Nucleus accumbens (tissue), 56 donors: ENCODE results near the gene HOXA3.

ENCODE experiments used
- DNase-seq, 56 donors: peaks; one replicate each; lab custom pipeline; 2025; lab: John Stamatoyannopoulos, UW

HOXA3 gene

GRCh38 chr7:27121684-27122076 is 30.7 kb downstream of the HOXA3 start:
- no peak for DNase-seq

- DNase-seq: no peak
Observed at GRCh38 chr7:27119412-27119911, 32.9 kb downstream of the HOXA3 start.

DNA sequence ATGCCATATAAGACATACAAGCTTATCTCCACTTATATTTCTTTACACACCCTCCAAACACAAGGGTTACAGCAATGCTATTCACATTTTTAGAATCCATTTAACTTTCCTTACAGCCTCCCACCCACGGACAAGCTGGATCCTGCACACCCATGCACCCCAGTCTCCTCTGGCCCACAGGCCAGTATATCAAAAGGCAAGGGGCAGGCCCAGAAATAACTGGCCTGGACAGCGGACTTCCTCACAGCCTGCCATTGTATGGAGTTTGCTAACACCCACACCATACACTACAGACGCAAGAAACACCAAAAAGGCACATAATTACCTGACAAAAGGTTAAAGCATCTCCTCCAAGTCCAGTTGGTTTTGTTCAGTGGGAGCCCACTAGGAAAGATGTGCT is 33.8 kb downstream of the HOXA3 start:
- DNase-seq: no peak

DNA sequence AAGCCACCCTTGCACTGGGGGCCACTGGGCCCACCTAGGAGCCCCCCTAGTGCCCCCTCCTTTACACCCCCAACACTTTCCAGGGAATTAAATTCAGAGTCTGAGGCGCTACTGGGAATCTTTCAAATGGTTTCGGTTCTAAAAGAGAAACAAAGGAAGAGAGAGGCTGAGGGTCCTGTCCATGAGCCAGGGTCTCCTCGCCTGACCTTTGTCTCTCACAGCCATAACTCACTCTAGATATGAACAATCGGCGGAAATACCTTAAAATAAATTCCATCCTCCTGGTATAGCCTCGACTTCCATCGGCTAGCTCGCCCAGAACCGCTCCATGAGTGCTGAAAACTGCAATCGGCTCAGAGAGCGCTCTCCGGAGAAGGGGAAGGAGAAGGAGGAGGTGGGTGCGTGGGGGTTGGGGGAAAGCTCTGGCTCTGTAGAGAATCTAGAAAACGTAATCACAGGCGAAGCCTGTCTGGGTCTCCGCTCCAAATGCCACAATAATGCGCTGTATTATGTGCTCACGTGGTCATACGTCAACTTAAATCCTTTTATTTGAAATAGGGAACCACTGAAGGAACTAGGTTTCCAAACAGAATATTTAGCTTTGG is 34.4 kb downstream of the HOXA3 start:
- no peak for DNase-seq

- DNase-seq: no peak
Observed at GRCh38 chr7:27116962-27117886, 35.2 kb downstream of the HOXA3 start.

DNA sequence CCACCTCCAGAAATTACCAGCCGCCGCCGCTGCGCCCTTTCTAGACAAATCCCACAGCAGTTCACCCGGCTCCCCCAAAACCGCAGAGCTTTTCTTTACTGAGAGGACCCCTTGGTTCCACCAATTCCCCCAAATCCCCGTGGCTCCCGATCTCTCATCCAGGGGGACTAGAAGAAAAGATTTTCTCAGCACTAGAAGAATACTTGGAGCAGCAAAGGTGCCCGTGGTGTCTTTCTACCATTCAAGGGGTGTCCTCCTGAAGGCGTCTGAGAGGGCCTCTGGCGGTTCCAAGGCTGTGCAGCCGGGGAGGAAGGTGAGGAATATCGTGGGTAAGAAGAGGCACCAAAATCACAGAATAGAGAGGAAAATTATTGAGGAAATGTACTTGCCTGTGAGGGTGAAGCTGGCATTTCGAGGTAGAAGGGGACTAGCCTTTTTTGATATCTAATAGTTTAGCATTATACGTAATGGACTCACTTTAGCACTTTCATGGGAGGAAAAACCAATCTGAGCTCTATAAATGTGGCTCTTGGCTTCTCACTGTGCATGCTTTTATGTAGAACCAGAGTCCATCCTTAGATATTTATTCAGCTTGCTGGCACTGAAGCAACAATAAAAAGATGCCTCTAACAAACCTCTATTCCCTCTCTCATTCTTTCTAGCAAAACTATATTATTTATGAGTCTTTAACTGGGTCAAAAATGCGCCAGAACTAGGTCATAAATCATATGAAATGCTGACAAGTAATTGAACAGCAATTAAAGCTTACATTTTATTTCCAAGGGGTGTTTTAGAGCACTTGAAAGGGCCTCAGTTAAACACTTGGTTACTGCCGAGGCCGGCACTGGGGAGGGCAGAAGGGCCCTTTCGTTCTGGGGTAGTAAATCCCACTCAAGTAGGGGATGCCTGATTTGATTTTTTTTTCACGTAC is 36.1 kb downstream of the HOXA3 start:
- DNase-seq: no peak

- DNase-seq: no peak
Observed at GRCh38 chr7:27115221-27116026, 37.0 kb downstream of the HOXA3 start.

DNA sequence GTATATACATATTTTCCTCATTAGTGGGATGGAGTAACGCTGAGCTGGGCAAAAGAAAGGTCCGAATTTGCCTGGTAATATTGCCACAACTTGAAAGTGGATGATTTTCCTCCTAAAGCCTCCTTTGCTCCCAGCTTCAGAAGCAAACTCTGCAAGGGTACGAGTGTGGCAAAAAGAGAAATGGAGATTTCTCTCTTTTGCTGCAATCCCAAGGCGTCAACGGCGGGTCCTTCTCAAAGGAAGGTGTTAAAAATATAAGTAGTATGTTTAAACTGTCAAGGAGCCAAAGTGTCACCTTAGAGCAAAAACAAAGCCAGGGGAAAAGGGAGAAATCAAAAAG is 37.5 kb downstream of the HOXA3 start:
- DNase-seq: no peak

DNA sequence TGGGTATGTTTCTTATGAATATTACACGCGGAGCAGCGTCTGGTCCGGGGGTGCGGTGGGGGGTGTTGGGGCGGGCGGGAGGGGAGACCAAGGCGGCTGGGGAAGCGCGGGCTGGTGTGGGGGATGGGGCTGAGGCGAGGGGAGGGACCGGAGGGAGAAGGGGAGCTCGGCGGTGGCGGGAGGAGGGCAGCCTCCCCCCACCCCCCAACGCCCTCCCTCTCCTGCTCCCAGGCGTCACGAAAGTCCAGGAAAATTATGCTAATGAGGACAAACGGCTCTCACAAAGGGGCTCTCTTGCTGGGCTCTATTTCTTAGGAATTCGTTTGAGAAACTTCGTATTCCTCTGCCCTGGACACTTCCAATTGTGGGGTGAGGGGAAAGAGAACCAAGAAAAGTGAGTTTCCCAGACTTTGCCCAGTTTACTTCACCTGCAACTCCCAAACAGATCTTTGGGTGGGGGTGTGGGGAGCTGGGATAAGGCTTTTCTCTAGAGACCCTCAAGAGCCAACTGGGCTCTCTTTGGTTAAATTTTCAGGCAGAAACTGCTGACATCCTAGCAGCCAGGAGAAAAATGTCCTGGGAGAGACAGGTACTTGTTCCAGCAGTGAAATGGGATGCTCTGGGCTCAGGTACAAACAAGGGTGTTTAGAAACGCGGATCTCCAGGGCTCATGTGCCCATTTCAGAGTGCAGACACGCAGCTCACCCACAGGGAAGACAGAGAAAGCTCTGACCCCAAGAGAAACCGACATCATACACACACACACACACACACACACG is 38.2 kb downstream of the HOXA3 start:
- DNase-seq: no peak

- DNase-seq: no peak
Observed at GRCh38 chr7:27112955-27113949, 39.1 kb downstream of the HOXA3 start.

DNA sequence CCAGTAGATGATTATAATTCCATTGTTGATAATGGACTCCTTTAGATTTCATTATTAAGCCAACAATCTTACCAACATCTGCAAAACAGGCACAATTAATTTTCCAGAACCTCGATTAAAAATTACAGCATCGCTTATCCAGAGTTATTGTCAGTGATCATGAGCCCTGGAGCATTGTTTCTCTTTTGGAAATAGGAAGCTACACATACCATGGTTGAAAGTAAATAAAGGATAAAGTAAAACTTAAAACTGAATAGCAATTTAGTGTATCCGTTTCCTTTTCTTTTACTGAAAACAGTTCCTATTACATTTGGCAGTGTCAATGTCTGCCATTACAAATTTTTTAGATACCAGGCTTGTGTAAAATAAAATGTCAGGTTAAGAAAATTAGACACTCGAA is 40.0 kb downstream of the HOXA3 start:
- DNase-seq: no peak

DNA sequence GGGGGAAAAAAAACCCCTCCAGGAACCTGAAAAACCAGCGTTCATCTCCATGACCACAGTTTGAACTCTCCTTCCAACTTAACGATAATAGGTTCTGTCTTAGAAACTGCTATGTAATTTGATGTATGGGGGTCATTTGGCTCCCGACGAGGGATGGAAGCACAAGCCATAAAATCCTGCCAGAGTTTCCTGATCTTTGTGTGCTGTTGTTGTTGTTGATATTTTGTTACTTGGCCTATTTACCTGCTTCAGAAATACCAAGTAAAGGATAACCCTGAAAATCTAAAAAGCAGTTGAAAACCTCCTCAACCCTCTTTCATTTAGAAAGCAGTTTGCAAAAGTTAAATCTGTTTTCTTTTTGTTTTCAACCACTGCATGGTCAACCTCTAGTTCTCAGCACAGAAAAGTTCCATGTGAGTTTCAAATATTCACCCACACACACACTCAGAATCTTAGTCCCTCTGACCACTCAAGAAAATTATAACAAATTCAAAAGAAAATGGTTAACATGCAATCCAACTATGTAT is 40.6 kb downstream of the HOXA3 start:
- DNase-seq: no peak

GRCh38 chr7:27111042-27111750 is 41.2 kb downstream of the HOXA3 start:
- no peak for DNase-seq

DNA sequence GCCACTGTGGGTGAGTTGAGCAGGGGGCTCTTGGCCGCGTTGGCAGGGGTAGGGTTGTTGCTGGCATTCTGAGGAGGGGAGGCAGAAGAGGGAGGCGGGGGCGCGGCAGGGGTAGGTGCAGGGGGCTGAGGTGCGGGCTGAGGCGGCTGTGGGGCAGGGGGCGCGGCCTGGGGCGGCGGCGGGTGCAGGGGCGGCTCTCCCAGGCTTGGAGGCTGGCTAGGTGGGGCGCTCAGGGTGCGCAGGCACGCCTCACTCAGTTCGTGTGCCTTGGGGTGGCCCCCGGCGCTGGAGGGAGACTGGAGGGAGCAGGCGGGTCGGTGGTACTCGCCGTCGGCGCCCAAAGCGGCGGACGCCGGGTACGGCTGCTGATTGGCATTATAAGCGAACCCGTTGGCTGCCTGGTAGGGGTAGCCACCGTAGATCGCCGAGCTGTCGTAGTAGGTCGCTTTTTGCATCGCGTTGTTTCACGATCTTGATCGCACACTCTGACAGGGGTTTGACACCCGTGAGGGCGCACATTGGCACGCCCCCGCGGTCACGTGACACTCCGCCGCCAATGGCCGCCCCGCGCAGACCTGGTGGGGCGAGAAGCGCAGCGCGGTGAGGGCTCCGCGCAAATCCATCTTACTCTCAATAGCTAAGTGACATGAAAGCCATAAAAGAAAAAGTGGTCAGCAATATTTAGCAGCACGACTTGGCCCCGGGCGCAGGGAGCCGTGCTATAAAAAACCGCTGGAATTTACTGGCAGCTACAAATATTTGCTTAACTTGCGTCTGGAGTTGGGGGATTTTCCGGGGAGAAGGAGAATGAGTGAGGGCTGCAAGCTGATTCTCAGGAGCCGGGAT is 42.0 kb downstream of the HOXA3 start:
- DNase-seq: no peak

GRCh38 chr7:27109466-27110185 is 42.8 kb downstream of the HOXA3 start:
- no peak for DNase-seq
